Urinary bladder (tissue), 4 donors: ENCODE results near the gene CAPZB. TPM values are rescaled to one million over a fixed set of nuclear protein-coding genes. Genes with fewer than 3 reads are reported as not detected.

Experiments
- DNase-seq: peaks from one replicate; pipeline ENCODE4 v3.0.0-alpha.2; 2015; ENCODE audit errors: extremely low spot score
- H3K27ac ChIP-seq: one replicate; pipeline ENCODE4 v1.5.1; 2013; ENCODE audit warnings: low read depth, mild to moderate bottlenecking, moderate library complexity
- H3K36me3 ChIP-seq: one replicate; pipeline ENCODE4 v1.6.1; 2013; ENCODE audit warnings: mild to moderate bottlenecking, moderate library complexity; ENCODE audit not compliant: insufficient read depth
- H3K4me1 ChIP-seq: one replicate; pipeline ENCODE4 v1.6.1; 2013; ENCODE audit warnings: mild to moderate bottlenecking, moderate library complexity; ENCODE audit not compliant: insufficient read depth
- H3K4me3 ChIP-seq: one replicate; pipeline ENCODE4 v1.5.1; 2013; ENCODE audit warnings: low read depth, low read length
- WGBS: extraction: QIAGEN DNeasy Blood & Tissue Kit; methylation state at CpG from one replicate; pipeline ENCODE4 v1.1.7; 2013; 5-methylcytosine and 5-hydroxymethylcytosine counted together
- polyA plus RNA-seq: library from polyadenylated mRNA; stranded (reverse); fragments of 200-250 nt; gene quantifications from one replicate; pipeline ENCODE4 v1.2.3, GENCODE V29; 2013
- small RNA-seq: library from RNA; depleted of rRNA; stranded (forward); fragments of <200 nt; gene quantifications from one replicate; pipeline ENCODE3, GENCODE V24; 2014
- total RNA-seq: library from RNA; depleted of rRNA; stranded (reverse); fragments of >200 nt; gene quantifications from one replicate; pipeline ENCODE4 v1.2.3, GENCODE V29; 2014
- donor health status: healthy with polysubstance abuse.
- donor health status: healthy.

Gene CAPZB
- total and polyA plus RNA-seq, 2 donors: 77.1 to 372 TPM

DNA sequence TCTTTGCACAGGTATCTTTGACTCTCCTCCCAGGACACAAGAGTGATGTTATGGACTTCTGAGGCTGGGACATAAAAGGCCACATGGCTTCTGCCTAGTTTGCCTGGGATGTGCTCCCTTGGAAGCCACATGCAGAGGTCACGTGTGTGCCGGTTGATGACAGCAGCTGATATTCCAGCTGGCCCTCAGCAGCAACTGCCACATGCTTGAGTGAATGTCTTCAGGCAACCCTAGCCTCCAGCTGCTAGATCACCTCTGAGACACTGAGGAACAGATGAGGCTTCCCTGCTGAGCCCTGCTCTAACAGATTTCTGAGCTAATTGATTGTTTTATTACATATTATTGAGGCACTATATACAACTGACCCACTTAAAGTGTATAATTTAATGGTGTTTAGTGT lies 185.1 kb downstream of the CAPZB start:
- H3K4me1 ChIP-seq: no peaks in the 10 kb centered on the region
- 94% methylated on average over 2 of the region's 2 CpGs for WGBS
- H3K4me3 ChIP-seq: no peak overlapping the region
- H3K36me3 ChIP-seq: peaks cover 2% of the 10 kb centered on the region
- H3K27ac ChIP-seq: no peak overlapping the region
- DNase-seq: no peak

DNA sequence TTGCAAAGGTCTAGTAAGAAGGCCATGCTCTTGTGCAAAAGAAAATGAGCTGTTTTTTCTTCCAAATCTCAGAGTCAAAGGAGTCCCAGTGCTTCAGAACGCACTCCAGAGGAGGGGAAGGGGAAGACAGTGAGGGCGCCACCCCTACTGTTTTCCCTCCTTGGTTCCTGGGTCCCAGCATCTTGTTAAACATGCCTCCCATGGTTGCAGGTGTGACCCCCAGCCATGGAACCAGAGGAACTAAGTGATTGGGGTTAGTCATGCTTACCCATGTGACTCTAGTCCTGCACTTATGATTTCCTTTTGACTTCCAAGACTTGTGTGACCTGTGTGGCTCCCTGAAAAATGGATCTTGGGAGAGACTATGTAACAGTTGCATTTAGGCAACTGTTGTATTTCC lies 190.7 kb downstream of the CAPZB start:
- WGBS: 74% methylated on average over 2 of the region's 2 CpGs
- no peak for DNase-seq
- H3K4me1 ChIP-seq: no peaks in the 10 kb centered on the region
- no peak overlapping the region for H3K4me3 ChIP-seq
- no peak overlapping the region for H3K27ac ChIP-seq
- H3K36me3 ChIP-seq: no peaks in the 10 kb centered on the region

DNA sequence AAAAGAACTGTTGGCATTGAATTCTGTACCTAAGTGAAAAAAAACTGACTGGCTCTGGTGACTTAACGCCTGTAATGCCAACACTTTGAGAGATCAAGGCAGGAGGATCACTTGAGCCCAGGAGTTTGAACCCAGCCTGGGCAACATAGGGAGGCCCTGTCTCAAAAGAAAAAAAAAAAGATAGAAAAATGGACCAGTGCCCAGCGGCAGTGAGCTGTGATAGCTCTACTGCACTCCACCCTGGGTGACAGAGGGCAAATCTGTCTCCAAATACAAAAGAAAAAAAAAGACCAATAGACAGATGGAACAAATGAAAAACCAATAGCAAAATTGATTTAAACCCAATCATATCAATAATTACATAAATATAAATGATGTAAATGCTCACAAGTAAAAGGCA lies 196.1 kb downstream of the CAPZB start:
- no peak overlapping the region for H3K27ac ChIP-seq
- no peak overlapping the region for H3K4me3 ChIP-seq
- H3K36me3 ChIP-seq: no peaks in the 10 kb centered on the region
- 56% methylated on average over 2 of the region's 2 CpGs for WGBS
- no peaks in the 10 kb centered on the region for H3K4me1 ChIP-seq
- no peak for DNase-seq

Small RNA genes lying within 50 kb of the gene (small RNA-seq; reads per million reads assigned to genes)
- gene RN7SL277P: not detected
- not detected for gene RNU4-28P
- not detected for gene RNU6-1099P

Other genes with a start within 250 kb of the CAPZB start
- gene EMC1, start 234.0 kb downstream of the CAPZB start, total RNA-seq: 37.4 TPM
- gene EMC1, start 234.0 kb downstream of the CAPZB start, polyA plus RNA-seq: 23.2 TPM
- gene MRTO4, start 233.7 kb downstream of the CAPZB start, total RNA-seq: 13.5 TPM
- 22.0 TPM for gene MRTO4, start 233.7 kb downstream of the CAPZB start, polyA plus RNA-seq
- 0.53 TPM for gene AKR7A3, start 196.8 kb downstream of the CAPZB start, total RNA-seq
- 0.61 TPM for gene AKR7A3, start 196.8 kb downstream of the CAPZB start, polyA plus RNA-seq
- gene AKR7A2, start 173.4 kb downstream of the CAPZB start, total RNA-seq: 45.6 TPM
- gene AKR7A2, start 173.4 kb downstream of the CAPZB start, polyA plus RNA-seq: 53.1 TPM
- gene SLC66A1, start 173.2 kb downstream of the CAPZB start, total RNA-seq: 7.7 TPM
- 10.3 TPM for gene SLC66A1, start 173.2 kb downstream of the CAPZB start, polyA plus RNA-seq
- 59.3 TPM for gene NBL1, start 158.8 kb upstream of the CAPZB start, total RNA-seq
- gene NBL1, start 158.8 kb upstream of the CAPZB start, polyA plus RNA-seq: 374 TPM
- not detected for gene HTR6, start 179.3 kb upstream of the CAPZB start, total RNA-seq
- gene HTR6, start 179.3 kb upstream of the CAPZB start, polyA plus RNA-seq: not detected